ENCODE data around the gene PCDHA4. TPM values are rescaled to one million over a fixed set of nuclear protein-coding genes. Genes with fewer than 3 reads are reported as not detected.

The PCDHA4 gene
- total and polyA plus RNA-seq, 2 donors (not counting 1 experiment from before 2014, with no cell fraction given) = not detected

- Histone ChIP-seq H3K79me2 (ENCODE audit: control insufficient read depth, insufficient read depth, low read length) (no peaks in the 10 kb centered on the region), H3K4me2 (replicated peaks; ENCODE audit: low read depth, low read length, poor library complexity, severe bottlenecking) (no peak overlapping the region), H3K4me1 (ENCODE audit: control insufficient read depth in 2 of 2, insufficient read depth in 2 of 2, low read length in 2 of 2) (no peaks in the 10 kb centered on the region), H2AFZ (ENCODE audit: insufficient read depth, low read depth, low read length, poor library complexity, severe bottlenecking) (no peak overlapping the region), H3K9ac (ENCODE audit: low read length) (no peak overlapping the region), H3K27me3 (replicated peaks in 1 of 4; ENCODE audit: control extremely low read depth in 1 of 4, control insufficient read depth in 3 of 4, insufficient read depth in 4 of 4, low read length in 3 of 4) (peaks cover 0 to 12% (median 5%) of the 10 kb centered on the region in 4 experiments), H3K36me3 (replicated peaks in 1 of 2; ENCODE audit: control extremely low read depth in 1 of 2, control insufficient read depth in 1 of 2, extremely low read depth in 1 of 2, insufficient read depth in 2 of 2, low read length in 1 of 2) (no peaks in the 10 kb centered on the region), H3K4me3 (ENCODE audit: control extremely low read depth in 1 of 5, extremely low read depth in 1 of 5, insufficient read depth in 1 of 5, low read depth in 2 of 5, low read length in 4 of 5) (no peak overlapping the region), H3K27ac (ENCODE audit: low read length in 2 of 2) (no peak overlapping the region), H4K20me1 (ENCODE audit: control insufficient read depth, insufficient read depth, low read length, poor library complexity, severe bottlenecking) (no peaks in the 10 kb centered on the region), H3K9me3 (ENCODE audit: control extremely low read depth in 1 of 3, control insufficient read depth in 2 of 3, insufficient read depth in 1 of 3, low read length in 2 of 3) (peaks cover 1 to 37% (median 9%) of the 10 kb centered on the region in 3 donors)
- POLR2A ChIA-PET = no interaction called here
- H3K4me3 Mint-ChIP-seq = no peak overlapping the region
- ATAC-seq (ENCODE audit: low read depth) (no peak), DNase-seq (no peak)
- CTCF ChIA-PET = no interaction called here
- H3K27me3 Mint-ChIP-seq = peaks cover 8% of the 10 kb centered on the region
- 64% methylated on average over 94 of the region's 94 CpGs for WGBS (ENCODE audit: insufficient coverage)
- TF ChIP-seq EZH2 (IDR thresholded peaks at IDR 0.05; ENCODE audit: borderline replicate concordance, insufficient read depth, low read depth, low read length, poor library complexity, severe bottlenecking) (no peak), CTCF (IDR thresholded peaks at IDR 0.05) (no peak)
- H3K4me1 Mint-ChIP-seq = no peaks in the 10 kb centered on the region
- intact Hi-C loops (cut with micrococcal nuclease) = no loop called here
- H3K27ac Mint-ChIP-seq = no peak overlapping the region
- H3K9me3 Mint-ChIP-seq (ENCODE audit: insufficient read depth) = no peaks in the 10 kb centered on the region
Observed at GRCh38 chr5:140857177-140857986, 50.5 kb downstream of the PCDHA4 start.

- Mint-ChIP-seq H3K9me3 (ENCODE audit: insufficient read depth) (no peaks in the 10 kb centered on the region), H3K27me3 (peaks cover 8% of the 10 kb centered on the region), H3K4me3 (no peak overlapping the region), H3K27ac (no peak overlapping the region), H3K4me1 (no peaks in the 10 kb centered on the region)
- Histone ChIP-seq H3K4me1 (ENCODE audit: control insufficient read depth in 2 of 2, insufficient read depth in 2 of 2, low read length in 2 of 2) (no peaks in the 10 kb centered on the region), H3K27ac (ENCODE audit: low read length in 2 of 2) (no peak overlapping the region), H3K4me2 (replicated peaks; ENCODE audit: low read depth, low read length, poor library complexity, severe bottlenecking) (no peak overlapping the region), H4K20me1 (ENCODE audit: control insufficient read depth, insufficient read depth, low read length, poor library complexity, severe bottlenecking) (no peaks in the 10 kb centered on the region), H3K36me3 (replicated peaks in 1 of 2; ENCODE audit: control extremely low read depth in 1 of 2, control insufficient read depth in 1 of 2, extremely low read depth in 1 of 2, insufficient read depth in 2 of 2, low read length in 1 of 2) (no peaks in the 10 kb centered on the region), H3K27me3 (replicated peaks in 1 of 4; ENCODE audit: control extremely low read depth in 1 of 4, control insufficient read depth in 3 of 4, insufficient read depth in 4 of 4, low read length in 3 of 4) (peaks cover 0 to 11% (median 4%) of the 10 kb centered on the region in 4 experiments), H2AFZ (ENCODE audit: insufficient read depth, low read depth, low read length, poor library complexity, severe bottlenecking) (no peak overlapping the region), H3K4me3 (ENCODE audit: control extremely low read depth in 1 of 5, extremely low read depth in 1 of 5, insufficient read depth in 1 of 5, low read depth in 2 of 5, low read length in 4 of 5) (no peak overlapping the region), H3K9ac (ENCODE audit: low read length) (no peak overlapping the region), H3K79me2 (ENCODE audit: control insufficient read depth, insufficient read depth, low read length) (no peaks in the 10 kb centered on the region), H3K9me3 (ENCODE audit: control extremely low read depth in 1 of 3, control insufficient read depth in 2 of 3, insufficient read depth in 1 of 3, low read length in 2 of 3) (peaks cover 1 to 42% (median 9%) of the 10 kb centered on the region in 3 donors)
- TF ChIP-seq EZH2 (IDR thresholded peaks at IDR 0.05; ENCODE audit: borderline replicate concordance, insufficient read depth, low read depth, low read length, poor library complexity, severe bottlenecking) = no peak
- ATAC-seq (ENCODE audit: low read depth) (no peak), DNase-seq (no peak)
- 67% methylated on average over 22 of the region's 22 CpGs for WGBS (ENCODE audit: insufficient coverage)
- ChIA-PET POLR2A (no interaction called here), CTCF (no interaction called here)
- intact Hi-C loops (cut with micrococcal nuclease) = no loop called here
Observed at GRCh38 chr5:140857987-140858240, 51.0 kb downstream of the PCDHA4 start.

Measured in B cell (primary cell).